GM15510 (cell line): Measurements from ENCODE around the gene IMPG1.

ENCODE experiments used
- POLR2A ChIP-seq: IDR thresholded peaks from 3 replicates; pipeline ENCODE4 v1.6.1; 2011; ENCODE audit warnings: borderline replicate concordance; ENCODE audit not compliant: insufficient read length; ENCODE audit errors: extremely low read depth

The IMPG1 gene

GRCh38 chr6:75934643-75935472 lies 137.6 kb downstream of the IMPG1 start:
- no peak for TF ChIP-seq POLR2A

- no peak for TF ChIP-seq POLR2A
Observed at GRCh38 chr6:75933387-75933975, 139.0 kb downstream of the IMPG1 start.

GRCh38 chr6:75932067-75932466 lies 140.4 kb downstream of the IMPG1 start:
- no peak for TF ChIP-seq POLR2A

- TF ChIP-seq POLR2A, result no peak
Observed at GRCh38 chr6:75931011-75931680, 141.3 kb downstream of the IMPG1 start.

- TF ChIP-seq POLR2A, result no peak
Observed at GRCh38 chr6:75926293-75927168, 145.9 kb downstream of the IMPG1 start.

GRCh38 chr6:75922226-75922625 lies 150.2 kb downstream of the IMPG1 start:
- no peak for TF ChIP-seq POLR2A

GRCh38 chr6:75913040-75913439 lies 159.4 kb downstream of the IMPG1 start:
- no peak for TF ChIP-seq POLR2A

GRCh38 chr6:75907444-75907843 lies 165.0 kb downstream of the IMPG1 start:
- no peak for TF ChIP-seq POLR2A

GRCh38 chr6:75906871-75907270 lies 165.6 kb downstream of the IMPG1 start:
- no peak for TF ChIP-seq POLR2A

- TF ChIP-seq POLR2A, result no peak
Observed at GRCh38 chr6:75896526-75896925, 175.9 kb downstream of the IMPG1 start.

GRCh38 chr6:75893776-75894152 lies 178.7 kb downstream of the IMPG1 start:
- no peak for TF ChIP-seq POLR2A

GRCh38 chr6:75893058-75893775 lies 179.2 kb downstream of the IMPG1 start:
- no peak for TF ChIP-seq POLR2A

GRCh38 chr6:75892384-75892783 lies 180.1 kb downstream of the IMPG1 start:
- TF ChIP-seq POLR2A, result no peak

GRCh38 chr6:75884822-75885221 lies 187.6 kb downstream of the IMPG1 start:
- TF ChIP-seq POLR2A, result no peak
